Measurements from ENCODE around the gene BMAL1. TPM values are rescaled to one million over a fixed set of nuclear protein-coding genes. Genes with fewer than 3 reads are reported as not detected.

Gene BMAL1
- total and polyA plus RNA-seq, 10 donors, result 6.5 to 58.4 (median 36.4) TPM

- DNase-seq, result no peak
- Histone ChIP-seq H3K27me3 (replicated peaks in 1 of 7) (no peaks in the 10 kb centered on the region), H3K4me3 (no peak overlapping the region), H3K4me1 (peaks cover 5 to 88% (median 40%) of the 10 kb centered on the region in 6 donors), H3K9me3 (no peaks in the 10 kb centered on the region), H3K27ac (no peak overlapping the region), H3K36me3 (no peaks in the 10 kb centered on the region)
- TF ChIP-seq POLR2AphosphoS5 (IDR thresholded peaks at IDR 0.05) (no peak), POLR2A (IDR thresholded peaks at IDR 0.05) (no peak), CTCF (IDR thresholded peaks at IDR 0.05 in 8 of 11, conservative IDR thresholded peaks at IDR 0.05 in 3 of 11) (no peak)
- intact Hi-C loops (cut with DNase I; ENCODE audit: low total_unique reads), result no loop called here
- WGBS, 5 donors, result 89 to 97% (median 91%) methylated on average over 3 of the region's 3 CpGs
Measured at GRCh38 chr11:13291361-13291760, 13.8 kb downstream of the BMAL1 start.

GRCh38 chr11:13291800-13292199, 14.2 kb downstream of the BMAL1 start:
- Histone ChIP-seq H3K9me3 (no peaks in the 10 kb centered on the region), H3K27ac (no peak overlapping the region), H3K27me3 (replicated peaks in 1 of 7) (no peaks in the 10 kb centered on the region), H3K36me3 (no peaks in the 10 kb centered on the region), H3K4me3 (no peak overlapping the region), H3K4me1 (peaks cover 5 to 88% (median 42%) of the 10 kb centered on the region in 6 donors)
- DNase-seq, result no peak
- 83 to 95% (median 86%) methylated on average over 3 of the region's 3 CpGs for WGBS, 5 donors
- intact Hi-C loops (cut with DNase I; ENCODE audit: low total_unique reads), result no loop called here
- TF ChIP-seq POLR2A (IDR thresholded peaks at IDR 0.05) (no peak), CTCF (IDR thresholded peaks at IDR 0.05 in 8 of 11, conservative IDR thresholded peaks at IDR 0.05 in 3 of 11) (no peak), POLR2AphosphoS5 (IDR thresholded peaks at IDR 0.05) (no peak)

GRCh38 chr11:13292970-13293369, 15.4 kb downstream of the BMAL1 start:
- H3K36me3 ChIP-seq, result no peaks in the 10 kb centered on the region
- intact Hi-C loops (cut with DNase I; ENCODE audit: low total_unique reads), result no loop called here
- 95 to 99% (median 95%) methylated on average over 2 of the region's 2 CpGs for WGBS, 5 donors
- no peaks in the 10 kb centered on the region for H3K27me3 ChIP-seq (replicated peaks in 1 of 7)
- no peak for DNase-seq
- H3K27ac ChIP-seq, result no peak overlapping the region
- TF ChIP-seq POLR2A (IDR thresholded peaks at IDR 0.05) (no peak), CTCF (IDR thresholded peaks at IDR 0.05 in 8 of 11, conservative IDR thresholded peaks at IDR 0.05 in 3 of 11) (no peak), POLR2AphosphoS5 (IDR thresholded peaks at IDR 0.05) (no peak)
- H3K9me3 ChIP-seq, result no peaks in the 10 kb centered on the region
- peaks cover 14 to 89% (median 46%) of the 10 kb centered on the region in 6 donors for H3K4me1 ChIP-seq
- H3K4me3 ChIP-seq, result no peak overlapping the region

- 60 to 72% (median 64%) methylated on average over 4 of the region's 4 CpGs for WGBS, 5 donors
- Histone ChIP-seq H3K4me3 (no peak overlapping the region), H3K27me3 (replicated peaks in 1 of 7) (no peaks in the 10 kb centered on the region), H3K4me1 (peaks cover 19 to 89% (median 58%) of the 10 kb centered on the region in 6 donors), H3K36me3 (no peaks in the 10 kb centered on the region), H3K27ac (no peak overlapping the region), H3K9me3 (no peaks in the 10 kb centered on the region)
- intact Hi-C loops (cut with DNase I; ENCODE audit: low total_unique reads), result no loop called here
- DNase-seq, result no peak
- TF ChIP-seq POLR2A (IDR thresholded peaks at IDR 0.05) (no peak), POLR2AphosphoS5 (IDR thresholded peaks at IDR 0.05) (no peak), CTCF (IDR thresholded peaks at IDR 0.05 in 8 of 11, conservative IDR thresholded peaks at IDR 0.05 in 3 of 11) (no peak)
Measured at GRCh38 chr11:13294178-13294577, 16.6 kb downstream of the BMAL1 start.
